ENCODE measurements around the gene TBC1D22A. TPM values are rescaled to one million over a fixed set of nuclear protein-coding genes. Genes with fewer than 3 reads are reported as not detected.

TBC1D22A gene
- total RNA-seq, 1 donor from 2014 or later: 34.1 TPM

GRCh38 chr22:47173535-47174021 is 411.1 kb downstream of the TBC1D22A start:
- TF ChIP-seq CTCF (IDR thresholded peaks at IDR 0.05): no peak
- peaks cover 7% of the 10 kb centered on the region for H3K36me3 ChIP-seq
- no peak overlapping the region for H3K27ac ChIP-seq
- no peaks in the 10 kb centered on the region for H3K9me3 ChIP-seq
- no peaks in the 10 kb centered on the region for H3K27me3 ChIP-seq (ENCODE audit: low read depth)
- peaks cover 13% of the 10 kb centered on the region for H3K4me1 ChIP-seq
- ATAC-seq (no peak), DNase-seq (no peak)
- intact Hi-C loops (cut with DNase I): no loop called here
- no peak overlapping the region for H3K4me3 ChIP-seq

- Histone ChIP-seq H3K36me3 (peaks cover 7% of the 10 kb centered on the region), H3K27me3 (ENCODE audit: low read depth) (no peaks in the 10 kb centered on the region), H3K27ac (no peak overlapping the region), H3K9me3 (no peaks in the 10 kb centered on the region), H3K4me1 (peaks cover 13% of the 10 kb centered on the region), H3K4me3 (no peak overlapping the region)
- intact Hi-C loops (cut with DNase I): no loop called here
- TF ChIP-seq CTCF (IDR thresholded peaks at IDR 0.05): no peak
- DNase-seq: peak; percentile 32
- no peak for ATAC-seq
These were observed 411.6 kb downstream of the TBC1D22A start for GRCh38 chr22:47174096-47174495.

- H3K4me1 ChIP-seq: peaks cover 13% of the 10 kb centered on the region
- peaks cover 7% of the 10 kb centered on the region for H3K36me3 ChIP-seq
- H3K9me3 ChIP-seq: no peaks in the 10 kb centered on the region
- no peaks in the 10 kb centered on the region for H3K27me3 ChIP-seq (ENCODE audit: low read depth)
- no peak overlapping the region for H3K4me3 ChIP-seq
- no peak for TF ChIP-seq CTCF (IDR thresholded peaks at IDR 0.05)
- no peak for ATAC-seq
- no peak overlapping the region for H3K27ac ChIP-seq
- no peak for DNase-seq
- intact Hi-C loops (cut with DNase I): no loop called here
These were observed 412.2 kb downstream of the TBC1D22A start for GRCh38 chr22:47174671-47175112.

GRCh38 chr22:47175151-47176025 is 412.9 kb downstream of the TBC1D22A start:
- intact Hi-C loops (cut with DNase I): no loop called here
- Histone ChIP-seq H3K4me3 (peak overlapping the region; percentile 3), H3K4me1 (peaks cover 13% of the 10 kb centered on the region), H3K27ac (no peak overlapping the region), H3K9me3 (no peaks in the 10 kb centered on the region), H3K27me3 (ENCODE audit: low read depth) (no peaks in the 10 kb centered on the region), H3K36me3 (peaks cover 7% of the 10 kb centered on the region)
- no peak for TF ChIP-seq CTCF (IDR thresholded peaks at IDR 0.05)
- ATAC-seq: peak in 1 of 2 donors; percentile 22
- no peak for DNase-seq

- Histone ChIP-seq H3K27ac (no peak overlapping the region), H3K4me3 (no peak overlapping the region), H3K4me1 (peaks cover 13% of the 10 kb centered on the region), H3K36me3 (peaks cover 7% of the 10 kb centered on the region), H3K27me3 (ENCODE audit: low read depth) (no peaks in the 10 kb centered on the region), H3K9me3 (no peaks in the 10 kb centered on the region)
- no peak for TF ChIP-seq CTCF (IDR thresholded peaks at IDR 0.05)
- ATAC-seq: no peak
- DNase-seq: peak; percentile 18
- intact Hi-C loops (cut with DNase I): no loop called here
These were observed 413.6 kb downstream of the TBC1D22A start for GRCh38 chr22:47176026-47176389.

All from lower lobe of right lung (tissue), 2 donors.